Kidney epithelial cell (primary cell): ENCODE results near the gene NLK. TPM values are rescaled to one million over a fixed set of nuclear protein-coding genes. Genes with fewer than 3 reads are reported as not detected.
"Not testable (repeated sequence)": the region's sequence is repeated elsewhere in the genome, so short reads cannot be mapped to it uniquely, and the experiment has no call there.

Source experiments
- DNase-seq: peaks from one replicate; pipeline ENCODE4 v3.0.0-alpha.2; 2010; ENCODE audit warnings: low read depth
- H3K27me3 ChIP-seq: 2 replicates; pipeline ENCODE4 v1.6.0; 2011; ENCODE audit warnings: low read length; ENCODE audit not compliant: control insufficient read depth, insufficient read depth
- H3K36me3 ChIP-seq: 2 replicates; pipeline ENCODE4 v1.5.1; 2011; ENCODE audit warnings: low read length; ENCODE audit not compliant: control insufficient read depth, insufficient read depth
- H3K4me3 ChIP-seq: 2 replicates; pipeline ENCODE4 v1.5.1; 2011; ENCODE audit warnings: low read depth, mild to moderate bottlenecking, control low read depth, low read length
- total RNA-seq: library from RNA; depleted of rRNA; stranded (reverse); fragments of >200 nt; gene quantifications from 2 replicates; pipeline ENCODE4 v1.2.3, GENCODE V29; 2015
- TF ChIP-seq, protein P1 (sequence below): IDR thresholded peaks from 2 replicates; pipeline ENCODE4 v1.5.1; 2011; ENCODE audit warnings: mild to moderate bottlenecking, moderate library complexity, low read length, control low read depth, inconsistent platforms; ENCODE audit not compliant: insufficient read depth, poor library complexity, severe bottlenecking

The NLK gene
- total RNA-seq, 1 donor from 2014 or later: 12.9 TPM

GRCh38 chr17:27997044-27997401 lies 45.5 kb upstream of the NLK start:
- H3K36me3 ChIP-seq: no peaks in the 10 kb centered on the region
- no peak overlapping the region for H3K4me3 ChIP-seq
- H3K27me3 ChIP-seq: no peaks in the 10 kb centered on the region
- TF ChIP-seq, protein P1, sequence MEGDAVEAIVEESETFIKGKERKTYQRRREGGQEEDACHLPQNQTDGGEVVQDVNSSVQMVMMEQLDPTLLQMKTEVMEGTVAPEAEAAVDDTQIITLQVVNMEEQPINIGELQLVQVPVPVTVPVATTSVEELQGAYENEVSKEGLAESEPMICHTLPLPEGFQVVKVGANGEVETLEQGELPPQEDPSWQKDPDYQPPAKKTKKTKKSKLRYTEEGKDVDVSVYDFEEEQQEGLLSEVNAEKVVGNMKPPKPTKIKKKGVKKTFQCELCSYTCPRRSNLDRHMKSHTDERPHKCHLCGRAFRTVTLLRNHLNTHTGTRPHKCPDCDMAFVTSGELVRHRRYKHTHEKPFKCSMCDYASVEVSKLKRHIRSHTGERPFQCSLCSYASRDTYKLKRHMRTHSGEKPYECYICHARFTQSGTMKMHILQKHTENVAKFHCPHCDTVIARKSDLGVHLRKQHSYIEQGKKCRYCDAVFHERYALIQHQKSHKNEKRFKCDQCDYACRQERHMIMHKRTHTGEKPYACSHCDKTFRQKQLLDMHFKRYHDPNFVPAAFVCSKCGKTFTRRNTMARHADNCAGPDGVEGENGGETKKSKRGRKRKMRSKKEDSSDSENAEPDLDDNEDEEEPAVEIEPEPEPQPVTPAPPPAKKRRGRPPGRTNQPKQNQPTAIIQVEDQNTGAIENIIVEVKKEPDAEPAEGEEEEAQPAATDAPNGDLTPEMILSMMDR: no peak
- DNase-seq: no peak

DNA sequence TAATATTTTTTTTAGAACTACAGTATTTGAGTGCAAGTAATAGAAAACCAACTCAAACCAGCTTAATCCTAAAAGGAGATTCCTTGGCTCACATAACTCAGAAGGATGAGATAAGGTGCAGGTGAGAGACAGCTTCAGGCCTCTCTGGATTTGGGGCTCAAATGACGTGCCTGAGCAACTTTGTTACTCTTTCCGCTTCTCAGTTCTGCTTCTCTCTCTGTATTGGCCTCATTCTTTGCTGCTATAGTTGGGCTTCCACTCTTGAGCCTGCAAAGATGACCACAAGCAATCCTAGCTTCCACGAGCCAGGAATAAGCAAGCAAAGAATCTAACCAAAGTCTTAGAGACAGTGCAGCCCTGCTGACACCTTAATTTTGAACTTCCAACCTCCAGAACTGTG lies 45.0 kb upstream of the NLK start:
- H3K36me3 ChIP-seq: no peaks in the 10 kb centered on the region
- H3K4me3 ChIP-seq: no peak overlapping the region
- no peak for DNase-seq
- TF ChIP-seq, protein P1: no peak
- H3K27me3 ChIP-seq: no peaks in the 10 kb centered on the region

DNA sequence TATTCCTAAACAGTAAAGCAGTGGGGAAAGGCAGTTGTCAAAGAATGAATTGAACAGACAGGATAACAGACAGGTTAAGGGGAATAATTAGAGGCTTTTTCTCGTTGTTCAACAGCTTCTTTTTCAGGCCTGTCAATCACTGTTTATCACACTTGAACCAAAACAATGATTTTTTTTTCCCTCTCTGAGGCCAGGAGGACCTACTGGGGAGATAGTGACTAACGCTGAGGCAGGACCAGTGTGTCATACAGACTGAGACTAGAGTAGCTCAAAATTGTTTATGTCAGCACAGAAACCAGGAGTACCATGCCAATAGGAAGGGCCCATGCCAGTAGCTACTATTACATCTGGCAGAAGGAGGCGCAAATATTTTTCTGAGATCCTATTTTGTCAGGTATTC lies 41.3 kb upstream of the NLK start:
- DNase-seq: no peak
- TF ChIP-seq, protein P1: no peak
- Histone ChIP-seq H3K36me3 (no peaks in the 10 kb centered on the region), H3K4me3 (no peak overlapping the region), H3K27me3 (no peaks in the 10 kb centered on the region)

DNA sequence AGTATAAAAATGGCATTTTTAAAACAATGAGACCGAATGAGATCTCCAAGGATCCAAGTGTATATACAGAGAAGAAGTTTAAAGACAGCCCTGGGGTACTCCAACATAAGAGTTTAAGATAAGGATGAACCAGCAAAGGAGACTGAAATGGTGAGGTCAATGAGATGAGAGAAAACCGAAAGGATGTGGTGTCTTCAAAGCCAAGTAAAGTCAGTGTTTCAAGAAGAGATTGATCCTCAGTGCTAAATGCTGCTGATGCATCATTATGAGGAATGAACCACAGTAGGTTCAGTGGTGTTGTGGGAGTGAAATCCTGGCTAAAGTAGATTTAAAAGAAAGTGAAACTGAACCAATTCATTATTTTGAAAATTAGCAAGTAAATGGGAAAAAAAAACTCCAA lies 38.1 kb upstream of the NLK start:
- H3K4me3 ChIP-seq: no peak overlapping the region
- no peak for DNase-seq
- no peaks in the 10 kb centered on the region for H3K27me3 ChIP-seq
- H3K36me3 ChIP-seq: no peaks in the 10 kb centered on the region
- TF ChIP-seq, protein P1: no peak

DNA sequence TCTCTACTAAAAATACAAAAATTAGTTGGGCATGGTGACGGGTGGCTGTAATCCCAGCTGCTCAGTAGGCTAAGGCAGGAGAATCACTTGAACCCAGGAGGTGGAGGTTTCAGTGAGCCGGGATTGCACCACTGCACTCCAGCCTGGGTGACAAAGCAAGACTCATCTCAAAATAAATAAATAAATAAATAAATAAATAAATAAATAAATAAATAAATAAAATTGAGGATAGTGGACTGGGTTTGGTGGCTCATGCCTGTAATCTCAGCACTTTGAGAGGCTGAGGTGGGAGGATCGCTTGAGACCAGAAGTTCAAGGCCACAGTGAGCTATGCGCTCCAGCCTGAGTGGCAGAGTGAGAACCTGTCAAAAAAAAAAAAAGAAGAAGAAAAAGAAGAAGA lies 34.6 kb upstream of the NLK start:
- not testable (repeated sequence) for H3K4me3 ChIP-seq, H3K27me3 ChIP-seq, DNase-seq, H3K36me3 ChIP-seq

GRCh38 chr17:28008513-28008912 lies 34.0 kb upstream of the NLK start:
- no peak overlapping the region for H3K4me3 ChIP-seq
- H3K36me3 ChIP-seq: no peaks in the 10 kb centered on the region
- DNase-seq: peak; percentile 35
- H3K27me3 ChIP-seq: no peaks in the 10 kb centered on the region
- TF ChIP-seq, protein P1: no peak
